Panc1 (cell line): ENCODE measurements around the gene TUSC7.

Source experiments
- POLR2AphosphoS5 ChIP-seq: IDR thresholded peaks from 2 replicates; pipeline ENCODE4 v1.6.1; 2012; ENCODE audit warnings: mild to moderate bottlenecking, low read depth, low read length, moderate library complexity
- SIN3A ChIP-seq: IDR thresholded peaks from 2 replicates; pipeline ENCODE4 v1.6.1; 2012; ENCODE audit warnings: low read depth, mild to moderate bottlenecking, low read length, moderate library complexity, borderline replicate concordance; ENCODE audit not compliant: insufficient read depth
- TCF7L2 ChIP-seq: IDR thresholded peaks from 2 replicates; pipeline ENCODE4 v1.6.1; 2011; ENCODE audit warnings: mild to moderate bottlenecking, low read depth, low read length, inconsistent platforms
- TF ChIP-seq, protein P1 (sequence below): fragments of 450-650 bp; IDR thresholded peaks from 2 replicates; pipeline ENCODE4 v1.5.1; 2017; ENCODE audit warnings: mild to moderate bottlenecking
- TF ChIP-seq, protein P2 (sequence below), 2 experiments: IDR thresholded peaks; 2 replicates each; pipeline ENCODE4 v1.6.1; 2011 to 2012; ENCODE audit warnings: low read depth in 2 of 2, control low read depth in 1 of 2, low read length in 1 of 2, mild to moderate bottlenecking in 1 of 2, moderate library complexity in 1 of 2; ENCODE audit not compliant: insufficient read depth in 1 of 2

DNA sequence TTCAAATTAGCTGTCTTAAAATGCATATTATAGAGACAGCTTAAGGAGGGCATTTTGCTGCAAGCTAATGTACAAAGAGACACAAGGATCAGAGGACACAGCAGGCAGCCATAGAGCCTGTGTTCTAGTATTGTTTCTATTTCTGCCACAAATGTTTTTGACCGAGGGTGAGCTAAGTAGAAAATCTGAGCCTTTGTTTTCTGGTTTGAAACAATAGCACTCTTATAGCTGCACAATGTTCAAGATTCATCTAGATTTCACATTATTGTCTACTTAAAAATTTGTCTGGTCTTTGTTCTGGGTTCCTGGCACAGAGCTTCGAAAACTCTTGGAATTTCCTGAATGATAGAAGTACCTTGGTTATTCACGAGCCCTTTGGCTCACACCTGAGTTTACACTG is 40.0 kb upstream of the TUSC7 start:
- TF ChIP-seq POLR2AphosphoS5, result no peak
- TF ChIP-seq, protein P1, sequence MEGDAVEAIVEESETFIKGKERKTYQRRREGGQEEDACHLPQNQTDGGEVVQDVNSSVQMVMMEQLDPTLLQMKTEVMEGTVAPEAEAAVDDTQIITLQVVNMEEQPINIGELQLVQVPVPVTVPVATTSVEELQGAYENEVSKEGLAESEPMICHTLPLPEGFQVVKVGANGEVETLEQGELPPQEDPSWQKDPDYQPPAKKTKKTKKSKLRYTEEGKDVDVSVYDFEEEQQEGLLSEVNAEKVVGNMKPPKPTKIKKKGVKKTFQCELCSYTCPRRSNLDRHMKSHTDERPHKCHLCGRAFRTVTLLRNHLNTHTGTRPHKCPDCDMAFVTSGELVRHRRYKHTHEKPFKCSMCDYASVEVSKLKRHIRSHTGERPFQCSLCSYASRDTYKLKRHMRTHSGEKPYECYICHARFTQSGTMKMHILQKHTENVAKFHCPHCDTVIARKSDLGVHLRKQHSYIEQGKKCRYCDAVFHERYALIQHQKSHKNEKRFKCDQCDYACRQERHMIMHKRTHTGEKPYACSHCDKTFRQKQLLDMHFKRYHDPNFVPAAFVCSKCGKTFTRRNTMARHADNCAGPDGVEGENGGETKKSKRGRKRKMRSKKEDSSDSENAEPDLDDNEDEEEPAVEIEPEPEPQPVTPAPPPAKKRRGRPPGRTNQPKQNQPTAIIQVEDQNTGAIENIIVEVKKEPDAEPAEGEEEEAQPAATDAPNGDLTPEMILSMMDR, result no peak
- TF ChIP-seq, protein P2, sequence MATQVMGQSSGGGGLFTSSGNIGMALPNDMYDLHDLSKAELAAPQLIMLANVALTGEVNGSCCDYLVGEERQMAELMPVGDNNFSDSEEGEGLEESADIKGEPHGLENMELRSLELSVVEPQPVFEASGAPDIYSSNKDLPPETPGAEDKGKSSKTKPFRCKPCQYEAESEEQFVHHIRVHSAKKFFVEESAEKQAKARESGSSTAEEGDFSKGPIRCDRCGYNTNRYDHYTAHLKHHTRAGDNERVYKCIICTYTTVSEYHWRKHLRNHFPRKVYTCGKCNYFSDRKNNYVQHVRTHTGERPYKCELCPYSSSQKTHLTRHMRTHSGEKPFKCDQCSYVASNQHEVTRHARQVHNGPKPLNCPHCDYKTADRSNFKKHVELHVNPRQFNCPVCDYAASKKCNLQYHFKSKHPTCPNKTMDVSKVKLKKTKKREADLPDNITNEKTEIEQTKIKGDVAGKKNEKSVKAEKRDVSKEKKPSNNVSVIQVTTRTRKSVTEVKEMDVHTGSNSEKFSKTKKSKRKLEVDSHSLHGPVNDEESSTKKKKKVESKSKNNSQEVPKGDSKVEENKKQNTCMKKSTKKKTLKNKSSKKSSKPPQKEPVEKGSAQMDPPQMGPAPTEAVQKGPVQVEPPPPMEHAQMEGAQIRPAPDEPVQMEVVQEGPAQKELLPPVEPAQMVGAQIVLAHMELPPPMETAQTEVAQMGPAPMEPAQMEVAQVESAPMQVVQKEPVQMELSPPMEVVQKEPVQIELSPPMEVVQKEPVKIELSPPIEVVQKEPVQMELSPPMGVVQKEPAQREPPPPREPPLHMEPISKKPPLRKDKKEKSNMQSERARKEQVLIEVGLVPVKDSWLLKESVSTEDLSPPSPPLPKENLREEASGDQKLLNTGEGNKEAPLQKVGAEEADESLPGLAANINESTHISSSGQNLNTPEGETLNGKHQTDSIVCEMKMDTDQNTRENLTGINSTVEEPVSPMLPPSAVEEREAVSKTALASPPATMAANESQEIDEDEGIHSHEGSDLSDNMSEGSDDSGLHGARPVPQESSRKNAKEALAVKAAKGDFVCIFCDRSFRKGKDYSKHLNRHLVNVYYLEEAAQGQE (IDR thresholded peaks at IDR 0.05; ENCODE audit: insufficient read depth in 1 of 2, low read depth in 2 of 2, low read length in 1 of 2), result no peak
- no peak for TF ChIP-seq SIN3A
- TF ChIP-seq TCF7L2, result no peak
